Measurements from ENCODE around the gene ARHGAP45.
A peak's percentile ranks its signal among the peaks of the same experiment; 100 is the strongest.

GRCh38 chr19:1066748-1067340 is at the start of gene ARHGAP45:
- TF ChIP-seq SIN3A (IDR thresholded peaks at IDR 0.05; ENCODE audit: borderline replicate concordance, insufficient read depth, low read length) (no peak), FOXP2 (optimal IDR thresholded peaks at IDR 0.05; ENCODE audit: borderline replicate concordance, extremely low read depth, extremely low read length, insufficient read depth) (peak; percentile 45), POLR2AphosphoS5 (IDR thresholded peaks at IDR 0.05; ENCODE audit: low read depth, low read length) (no peak), TAF1 (IDR thresholded peaks at IDR 0.05; ENCODE audit: borderline replicate concordance, insufficient read depth, low read length) (no peak)
